A673 (cell line): ENCODE data around the gene PPP4C.

Experiments
- CTCF ChIP-seq: fragments of 300-800, 200-600 bp; sonication (generic); conservative IDR thresholded peaks from 2 replicates; pipeline ENCODE4 v1.5.1; 2017; ENCODE audit warnings: low read depth, mild to moderate bottlenecking, antibody characterized with exemption, low read length, moderate library complexity, mixed read lengths
- EZH2 ChIP-seq: fragments of 200-600 bp; sonication (generic); IDR thresholded peaks from 2 replicates; pipeline ENCODE4 v1.6.1; 2017; ENCODE audit warnings: borderline replicate concordance, low read depth, mild to moderate bottlenecking, mixed read lengths, antibody characterized with exemption, low read length; ENCODE audit not compliant: poor library complexity, severe bottlenecking

GRCh38 chr16:30113711-30114333 is 38.0 kb downstream of the PPP4C start:
- TF ChIP-seq CTCF (no peak), EZH2 (no peak)
